SK-N-SH (cell line): ENCODE measurements around the gene SLC17A5.

ENCODE experiments used
- FOSL2 ChIP-seq: IDR thresholded peaks from 2 replicates; pipeline ENCODE4 v1.4.0; 2012; ENCODE audit warnings: low read depth, mild to moderate bottlenecking, moderate library complexity, borderline replicate concordance
- JUND ChIP-seq: IDR thresholded peaks from 2 replicates; pipeline ENCODE4 v1.4.0; 2012
- RAD21 ChIP-seq: IDR thresholded peaks from 2 replicates; pipeline ENCODE4 v1.6.1; 2012; ENCODE audit warnings: mild to moderate bottlenecking, low read length
- RXRA ChIP-seq: IDR thresholded peaks from 2 replicates; pipeline ENCODE4 v1.4.0; 2012; ENCODE audit warnings: low read depth, mild to moderate bottlenecking, borderline replicate concordance
- TF ChIP-seq, protein P1 (sequence below): fragments of 200-600 bp; sonication (generic); IDR thresholded peaks from 2 replicates; pipeline ENCODE4 v1.6.1; 2017; ENCODE audit warnings: antibody characterized with exemption, mild to moderate bottlenecking, moderate library complexity
- TF ChIP-seq, protein P2 (sequence below): IDR thresholded peaks from 2 replicates; pipeline ENCODE4 v1.6.1; 2012; ENCODE audit warnings: mild to moderate bottlenecking, low read depth, low read length, moderate library complexity
- TF ChIP-seq, protein P3 (sequence below): IDR thresholded peaks from 2 replicates; pipeline ENCODE4 v1.4.0; 2012; ENCODE audit warnings: low read depth
- TF ChIP-seq, protein P4 (sequence below): IDR thresholded peaks from 2 replicates; pipeline ENCODE4 v1.4.0; 2012; ENCODE audit warnings: low read depth, borderline replicate concordance

DNA sequence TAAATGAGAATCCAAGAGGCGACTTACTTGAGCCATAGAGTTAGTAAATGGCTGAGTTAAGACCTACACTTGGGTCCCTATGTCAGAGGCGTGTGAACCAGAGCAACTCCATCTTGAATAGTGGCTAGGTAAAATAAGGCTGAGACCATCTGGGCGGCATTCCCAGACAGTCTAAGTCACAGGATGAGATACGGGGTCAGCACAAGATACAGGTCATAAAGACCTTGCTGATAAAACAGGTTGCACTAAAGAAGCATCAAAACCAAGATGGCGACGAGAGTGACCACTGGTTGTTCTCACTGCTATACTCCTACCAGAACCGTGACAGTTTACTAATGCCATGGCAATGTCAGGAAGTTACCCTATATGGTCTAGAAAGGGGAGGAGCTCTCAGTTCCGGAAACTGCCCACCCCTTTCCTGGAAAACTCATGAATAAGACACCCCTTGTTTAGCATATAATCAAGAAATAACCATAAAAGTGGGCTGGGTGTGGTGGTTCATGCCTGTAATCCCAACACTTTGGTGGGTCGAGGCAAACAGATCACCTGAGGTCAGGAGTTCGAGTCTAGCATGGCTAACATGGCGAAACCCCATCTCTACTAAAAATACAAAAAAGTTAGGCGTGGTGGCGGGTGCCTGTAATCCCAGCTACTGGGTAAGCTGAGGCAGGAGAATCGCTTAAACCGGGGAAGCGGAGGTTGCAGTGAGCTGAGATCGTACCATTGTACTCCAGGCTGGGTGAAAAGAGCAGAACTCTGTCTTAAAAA lies 89.0 kb downstream of the SLC17A5 start:
- TF ChIP-seq, protein P1, sequence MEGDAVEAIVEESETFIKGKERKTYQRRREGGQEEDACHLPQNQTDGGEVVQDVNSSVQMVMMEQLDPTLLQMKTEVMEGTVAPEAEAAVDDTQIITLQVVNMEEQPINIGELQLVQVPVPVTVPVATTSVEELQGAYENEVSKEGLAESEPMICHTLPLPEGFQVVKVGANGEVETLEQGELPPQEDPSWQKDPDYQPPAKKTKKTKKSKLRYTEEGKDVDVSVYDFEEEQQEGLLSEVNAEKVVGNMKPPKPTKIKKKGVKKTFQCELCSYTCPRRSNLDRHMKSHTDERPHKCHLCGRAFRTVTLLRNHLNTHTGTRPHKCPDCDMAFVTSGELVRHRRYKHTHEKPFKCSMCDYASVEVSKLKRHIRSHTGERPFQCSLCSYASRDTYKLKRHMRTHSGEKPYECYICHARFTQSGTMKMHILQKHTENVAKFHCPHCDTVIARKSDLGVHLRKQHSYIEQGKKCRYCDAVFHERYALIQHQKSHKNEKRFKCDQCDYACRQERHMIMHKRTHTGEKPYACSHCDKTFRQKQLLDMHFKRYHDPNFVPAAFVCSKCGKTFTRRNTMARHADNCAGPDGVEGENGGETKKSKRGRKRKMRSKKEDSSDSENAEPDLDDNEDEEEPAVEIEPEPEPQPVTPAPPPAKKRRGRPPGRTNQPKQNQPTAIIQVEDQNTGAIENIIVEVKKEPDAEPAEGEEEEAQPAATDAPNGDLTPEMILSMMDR = no peak
- TF ChIP-seq, protein P2, sequence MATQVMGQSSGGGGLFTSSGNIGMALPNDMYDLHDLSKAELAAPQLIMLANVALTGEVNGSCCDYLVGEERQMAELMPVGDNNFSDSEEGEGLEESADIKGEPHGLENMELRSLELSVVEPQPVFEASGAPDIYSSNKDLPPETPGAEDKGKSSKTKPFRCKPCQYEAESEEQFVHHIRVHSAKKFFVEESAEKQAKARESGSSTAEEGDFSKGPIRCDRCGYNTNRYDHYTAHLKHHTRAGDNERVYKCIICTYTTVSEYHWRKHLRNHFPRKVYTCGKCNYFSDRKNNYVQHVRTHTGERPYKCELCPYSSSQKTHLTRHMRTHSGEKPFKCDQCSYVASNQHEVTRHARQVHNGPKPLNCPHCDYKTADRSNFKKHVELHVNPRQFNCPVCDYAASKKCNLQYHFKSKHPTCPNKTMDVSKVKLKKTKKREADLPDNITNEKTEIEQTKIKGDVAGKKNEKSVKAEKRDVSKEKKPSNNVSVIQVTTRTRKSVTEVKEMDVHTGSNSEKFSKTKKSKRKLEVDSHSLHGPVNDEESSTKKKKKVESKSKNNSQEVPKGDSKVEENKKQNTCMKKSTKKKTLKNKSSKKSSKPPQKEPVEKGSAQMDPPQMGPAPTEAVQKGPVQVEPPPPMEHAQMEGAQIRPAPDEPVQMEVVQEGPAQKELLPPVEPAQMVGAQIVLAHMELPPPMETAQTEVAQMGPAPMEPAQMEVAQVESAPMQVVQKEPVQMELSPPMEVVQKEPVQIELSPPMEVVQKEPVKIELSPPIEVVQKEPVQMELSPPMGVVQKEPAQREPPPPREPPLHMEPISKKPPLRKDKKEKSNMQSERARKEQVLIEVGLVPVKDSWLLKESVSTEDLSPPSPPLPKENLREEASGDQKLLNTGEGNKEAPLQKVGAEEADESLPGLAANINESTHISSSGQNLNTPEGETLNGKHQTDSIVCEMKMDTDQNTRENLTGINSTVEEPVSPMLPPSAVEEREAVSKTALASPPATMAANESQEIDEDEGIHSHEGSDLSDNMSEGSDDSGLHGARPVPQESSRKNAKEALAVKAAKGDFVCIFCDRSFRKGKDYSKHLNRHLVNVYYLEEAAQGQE = no peak
- TF ChIP-seq RXRA = no peak
- TF ChIP-seq, protein P3, sequence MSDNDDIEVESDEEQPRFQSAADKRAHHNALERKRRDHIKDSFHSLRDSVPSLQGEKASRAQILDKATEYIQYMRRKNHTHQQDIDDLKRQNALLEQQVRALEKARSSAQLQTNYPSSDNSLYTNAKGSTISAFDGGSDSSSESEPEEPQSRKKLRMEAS = no peak
- TF ChIP-seq, protein P4, sequence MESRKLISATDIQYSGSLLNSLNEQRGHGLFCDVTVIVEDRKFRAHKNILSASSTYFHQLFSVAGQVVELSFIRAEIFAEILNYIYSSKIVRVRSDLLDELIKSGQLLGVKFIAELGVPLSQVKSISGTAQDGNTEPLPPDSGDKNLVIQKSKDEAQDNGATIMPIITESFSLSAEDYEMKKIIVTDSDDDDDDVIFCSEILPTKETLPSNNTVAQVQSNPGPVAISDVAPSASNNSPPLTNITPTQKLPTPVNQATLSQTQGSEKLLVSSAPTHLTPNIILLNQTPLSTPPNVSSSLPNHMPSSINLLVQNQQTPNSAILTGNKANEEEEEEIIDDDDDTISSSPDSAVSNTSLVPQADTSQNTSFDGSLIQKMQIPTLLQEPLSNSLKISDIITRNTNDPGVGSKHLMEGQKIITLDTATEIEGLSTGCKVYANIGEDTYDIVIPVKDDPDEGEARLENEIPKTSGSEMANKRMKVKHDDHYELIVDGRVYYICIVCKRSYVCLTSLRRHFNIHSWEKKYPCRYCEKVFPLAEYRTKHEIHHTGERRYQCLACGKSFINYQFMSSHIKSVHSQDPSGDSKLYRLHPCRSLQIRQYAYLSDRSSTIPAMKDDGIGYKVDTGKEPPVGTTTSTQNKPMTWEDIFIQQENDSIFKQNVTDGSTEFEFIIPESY = no peak
- no peak for TF ChIP-seq RAD21
- TF ChIP-seq FOSL2 = no peak
- TF ChIP-seq JUND = no peak
